ENCODE data around the gene POC1A.

Gene POC1A

GRCh38 chr3:52108302-52109232, 45.7 kb downstream of the POC1A start:
- Histone ChIP-seq H3K4me2 (ENCODE audit: low read length) (no peak overlapping the region), H3K79me2 (ENCODE audit: control insufficient read depth, low read length) (no peaks in the 10 kb centered on the region), H3F3A (ENCODE audit: control insufficient read depth, insufficient read depth) (no peaks in the 10 kb centered on the region), H3K9me3 (ENCODE audit: control insufficient read depth, insufficient read depth, low read length) (no peaks in the 10 kb centered on the region), H3K4me1 (ENCODE audit: control insufficient read depth, low read length) (no peaks in the 10 kb centered on the region), H4K20me1 (ENCODE audit: control insufficient read depth, insufficient read depth, low read depth, low read length) (peaks cover 2% of the 10 kb centered on the region; the same call in 1 of the 2 replicates), H3K36me3 (ENCODE audit: control insufficient read depth, low read length) (peaks cover 10% of the 10 kb centered on the region; the same call in 1 of the 2 replicates), H3K9me2 (replicated peaks; ENCODE audit: control insufficient read depth, low read length) (no peaks in the 10 kb centered on the region), H3K27me3 (ENCODE audit: control insufficient read depth, low read length) (no peaks in the 10 kb centered on the region), H3K27ac (ENCODE audit: low read depth, low read length) (no peak overlapping the region), H3K4me3 (ENCODE audit: low read length) (no peak overlapping the region)
- no peak for TF ChIP-seq EZH2phosphoT487 (IDR thresholded peaks at IDR 0.05; ENCODE audit: borderline replicate concordance, low read length)
- no peak for TF ChIP-seq CTCF (IDR thresholded peaks at IDR 0.05; ENCODE audit: low read depth, low read length, poor library complexity, severe bottlenecking)

GRCh38 chr3:52106951-52107611, 47.1 kb downstream of the POC1A start:
- Histone ChIP-seq H4K20me1 (ENCODE audit: control insufficient read depth, insufficient read depth, low read depth, low read length) (peaks cover 2% of the 10 kb centered on the region; the same call in 1 of the 2 replicates), H3K9me2 (replicated peaks; ENCODE audit: control insufficient read depth, low read length) (no peaks in the 10 kb centered on the region), H3K4me3 (ENCODE audit: low read length) (no peak overlapping the region), H3K4me2 (ENCODE audit: low read length) (no peak overlapping the region), H3K4me1 (ENCODE audit: control insufficient read depth, low read length) (no peaks in the 10 kb centered on the region), H3F3A (ENCODE audit: control insufficient read depth, insufficient read depth) (no peaks in the 10 kb centered on the region), H3K36me3 (ENCODE audit: control insufficient read depth, low read length) (peaks cover 10% of the 10 kb centered on the region; the same call in 1 of the 2 replicates), H3K9me3 (ENCODE audit: control insufficient read depth, insufficient read depth, low read length) (no peaks in the 10 kb centered on the region), H3K27me3 (ENCODE audit: control insufficient read depth, low read length) (no peaks in the 10 kb centered on the region), H3K27ac (ENCODE audit: low read depth, low read length) (no peak overlapping the region), H3K79me2 (ENCODE audit: control insufficient read depth, low read length) (no peaks in the 10 kb centered on the region)
- no peak for TF ChIP-seq EZH2phosphoT487 (IDR thresholded peaks at IDR 0.05; ENCODE audit: borderline replicate concordance, low read length)

GRCh38 chr3:52104684-52105640, 49.3 kb downstream of the POC1A start:
- Histone ChIP-seq H4K20me1 (ENCODE audit: control insufficient read depth, insufficient read depth, low read depth, low read length) (peaks cover 2% of the 10 kb centered on the region; the same call in 1 of the 2 replicates), H3K9me2 (replicated peaks; ENCODE audit: control insufficient read depth, low read length) (no peaks in the 10 kb centered on the region), H3K36me3 (ENCODE audit: control insufficient read depth, low read length) (peaks cover 6% of the 10 kb centered on the region; the same call in 1 of the 2 replicates), H3K79me2 (ENCODE audit: control insufficient read depth, low read length) (no peaks in the 10 kb centered on the region), H3K27me3 (ENCODE audit: control insufficient read depth, low read length) (no peaks in the 10 kb centered on the region), H3K9me3 (ENCODE audit: control insufficient read depth, insufficient read depth, low read length) (no peaks in the 10 kb centered on the region), H3K4me3 (ENCODE audit: low read length) (no peak overlapping the region), H3K4me1 (ENCODE audit: control insufficient read depth, low read length) (no peaks in the 10 kb centered on the region), H3K27ac (ENCODE audit: low read depth, low read length) (no peak overlapping the region), H3K4me2 (ENCODE audit: low read length) (no peak overlapping the region), H3F3A (ENCODE audit: control insufficient read depth, insufficient read depth) (no peaks in the 10 kb centered on the region)
- no peak for TF ChIP-seq CTCF (IDR thresholded peaks at IDR 0.05; ENCODE audit: low read depth, low read length, poor library complexity, severe bottlenecking)
- TF ChIP-seq EZH2phosphoT487 (IDR thresholded peaks at IDR 0.05; ENCODE audit: borderline replicate concordance, low read length) = no peak
